ENCODE data around the gene PROSER2. TPM values are rescaled to one million over a fixed set of nuclear protein-coding genes. Genes with fewer than 3 reads are reported as not detected.

PROSER2 gene
- total and polyA plus RNA-seq, 9 of the 15 experiments (the other 6 are each of a cell fraction or from before 2014, with no cell fraction given) = 0.62 to 14.8 (median 2.9) TPM

- intact Hi-C loops (cut with micrococcal nuclease) (no loop called here), in situ Hi-C loops (cut with MboI) (no loop called here)
- Histone ChIP-seq H3K9me1 (ENCODE audit: control insufficient read depth, insufficient read depth, low read length) (no peaks in the 10 kb centered on the region), H3K9me3 (replicated peaks; ENCODE audit: control insufficient read depth, insufficient read depth, low read depth, low read length) (no peaks in the 10 kb centered on the region), H3K27me3 (ENCODE audit: control insufficient read depth in 2 of 2, insufficient read depth in 2 of 2, low read length in 2 of 2) (peaks cover 60 to 72% of the 10 kb centered on the region in 2 experiments), H3K4me2 (ENCODE audit: insufficient read depth, low read length) (no peak overlapping the region), H3K9ac (ENCODE audit: insufficient read depth in 1 of 2, low read depth in 2 of 2, low read length in 2 of 2) (no peak overlapping the region), H2AFZ (ENCODE audit: low read depth, low read length) (no peak overlapping the region), H3K4me3 (no peak overlapping the region), H3K27ac (ENCODE audit: extremely low read depth, low read depth, low read length) (no peak overlapping the region), H3K4me1 (replicated peaks in 1 of 2; ENCODE audit: control insufficient read depth in 2 of 2, insufficient read depth in 2 of 2, low read length in 2 of 2) (peaks cover 2 to 7% of the 10 kb centered on the region in 2 experiments; a peak in 3 of 5 replicates), H4K20me1 (replicated peaks; ENCODE audit: control insufficient read depth, insufficient read depth, low read length) (no peaks in the 10 kb centered on the region), H3K79me2 (ENCODE audit: control insufficient read depth, insufficient read depth, low read length) (no peaks in the 10 kb centered on the region), H3K36me3 (ENCODE audit: control insufficient read depth, insufficient read depth, low read length) (no peaks in the 10 kb centered on the region)
- no TSS peak for BruUV-seq (replicated peaks)
- 10% methylated on average over 6 of the region's 6 CpGs for WGBS (ENCODE audit: insufficient coverage, low coverage, missing lambda C conversion rate)
- DNase-seq (ENCODE audit: extremely low read depth in 1 of 4, low spot score in 3 of 4) (no peak), FAIRE-seq (no peak), ATAC-seq (no peak)
- POLR2A ChIA-PET = no interaction called here
- CTCF ChIA-PET (ENCODE audit: low intra/inter-chr PET ratio) = no interaction called here
- no peak for TF ChIP-seq ZNF140 (CRISPR knock-in tag; IDR thresholded peaks at IDR 0.05)
- 0 out of 4 replicates have a peak, but pooled peaks of 1 of the 2 experiments have one; percentile 22 for TF ChIP-seq NRF1 (conservative IDR thresholded peaks at IDR 0.05 in 1 of 2, IDR thresholded peaks at IDR 0.05 in 1 of 2)
- TF ChIP-seq FOXK1 (CRISPR knock-in tag; IDR thresholded peaks at IDR 0.05; ENCODE audit: borderline replicate concordance) = no peak
- TF ChIP-seq ZNF3 (CRISPR knock-in tag; IDR thresholded peaks at IDR 0.05) = no peak
- TF ChIP-seq E2F5 (CRISPR knock-in tag; IDR thresholded peaks at IDR 0.05) = no peak
- no peak for TF ChIP-seq CHD2 (IDR thresholded peaks at IDR 0.05; ENCODE audit: low read depth, low read length)
- TF ChIP-seq, protein P1, sequence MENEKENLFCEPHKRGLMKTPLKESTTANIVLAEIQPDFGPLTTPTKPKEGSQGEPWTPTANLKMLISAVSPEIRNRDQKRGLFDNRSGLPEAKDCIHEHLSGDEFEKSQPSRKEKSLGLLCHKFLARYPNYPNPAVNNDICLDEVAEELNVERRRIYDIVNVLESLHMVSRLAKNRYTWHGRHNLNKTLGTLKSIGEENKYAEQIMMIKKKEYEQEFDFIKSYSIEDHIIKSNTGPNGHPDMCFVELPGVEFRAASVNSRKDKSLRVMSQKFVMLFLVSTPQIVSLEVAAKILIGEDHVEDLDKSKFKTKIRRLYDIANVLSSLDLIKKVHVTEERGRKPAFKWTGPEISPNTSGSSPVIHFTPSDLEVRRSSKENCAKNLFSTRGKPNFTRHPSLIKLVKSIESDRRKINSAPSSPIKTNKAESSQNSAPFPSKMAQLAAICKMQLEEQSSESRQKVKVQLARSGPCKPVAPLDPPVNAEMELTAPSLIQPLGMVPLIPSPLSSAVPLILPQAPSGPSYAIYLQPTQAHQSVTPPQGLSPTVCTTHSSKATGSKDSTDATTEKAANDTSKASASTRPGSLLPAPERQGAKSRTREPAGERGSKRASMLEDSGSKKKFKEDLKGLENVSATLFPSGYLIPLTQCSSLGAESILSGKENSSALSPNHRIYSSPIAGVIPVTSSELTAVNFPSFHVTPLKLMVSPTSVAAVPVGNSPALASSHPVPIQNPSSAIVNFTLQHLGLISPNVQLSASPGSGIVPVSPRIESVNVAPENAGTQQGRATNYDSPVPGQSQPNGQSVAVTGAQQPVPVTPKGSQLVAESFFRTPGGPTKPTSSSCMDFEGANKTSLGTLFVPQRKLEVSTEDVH (IDR thresholded peaks at IDR 0.05; ENCODE audit: low read depth, partially characterized antibody) = no peak
- TF ChIP-seq SIN3A (IDR thresholded peaks at IDR 0.05; ENCODE audit: borderline replicate concordance in 2 of 2, control insufficient read depth in 1 of 2, low read depth in 2 of 2, low read length in 2 of 2) = no peak
Observed at GRCh38 chr10:11806706-11807105, 16.4 kb upstream of the PROSER2 start.
